WTC11 (cell line): Measurements from ENCODE around the gene ACKR3.

ENCODE experiments used
- ETV6 ChIP-seq: sonication (generic); formaldehyde crosslinking; IDR thresholded peaks from 2 replicates; pipeline ENCODE4 v1.8.1; 2022; ENCODE audit warnings: mild to moderate bottlenecking, missing genetic modification reagents
- FOXK1 ChIP-seq: sonication (generic); formaldehyde crosslinking; IDR thresholded peaks from 2 replicates; pipeline ENCODE4 v1.8.0; 2022; ENCODE audit warnings: mild to moderate bottlenecking, moderate library complexity, missing genetic modification reagents
- FOXP1 ChIP-seq: sonication (generic); formaldehyde crosslinking; IDR thresholded peaks from 2 replicates; pipeline ENCODE4 v1.8.0; 2022; ENCODE audit warnings: missing genetic modification reagents, mild to moderate bottlenecking, moderate library complexity, borderline replicate concordance
- RELA ChIP-seq: sonication (generic); formaldehyde crosslinking; IDR thresholded peaks from 2 replicates; pipeline ENCODE4 v1.8.1; 2022; ENCODE audit warnings: missing genetic modification reagents, mild to moderate bottlenecking, borderline replicate concordance
- TF ChIP-seq, protein P1 (sequence below): fragments of 200-600 bp; IDR thresholded peaks from 2 replicates; pipeline ENCODE4 v1.8.0; 2022; ENCODE audit warnings: antibody characterized with exemption
- TF ChIP-seq, protein P2 (sequence below): sonication (generic); formaldehyde crosslinking; IDR thresholded peaks from 2 replicates; pipeline ENCODE4 v1.8.1; 2023; ENCODE audit warnings: mild to moderate bottlenecking, missing genetic modification reagents, borderline replicate concordance
- TF ChIP-seq, protein P3 (sequence below): sonication (generic); formaldehyde crosslinking; IDR thresholded peaks from 2 replicates; pipeline ENCODE4 v1.8.0; 2023; ENCODE audit warnings: missing genetic modification reagents
- TF ChIP-seq, protein P4 (sequence below): sonication (generic); formaldehyde crosslinking; conservative IDR thresholded peaks from 2 replicates; pipeline ENCODE4 v1.8.1; 2022; ENCODE audit warnings: mild to moderate bottlenecking, missing genetic modification reagents

DNA sequence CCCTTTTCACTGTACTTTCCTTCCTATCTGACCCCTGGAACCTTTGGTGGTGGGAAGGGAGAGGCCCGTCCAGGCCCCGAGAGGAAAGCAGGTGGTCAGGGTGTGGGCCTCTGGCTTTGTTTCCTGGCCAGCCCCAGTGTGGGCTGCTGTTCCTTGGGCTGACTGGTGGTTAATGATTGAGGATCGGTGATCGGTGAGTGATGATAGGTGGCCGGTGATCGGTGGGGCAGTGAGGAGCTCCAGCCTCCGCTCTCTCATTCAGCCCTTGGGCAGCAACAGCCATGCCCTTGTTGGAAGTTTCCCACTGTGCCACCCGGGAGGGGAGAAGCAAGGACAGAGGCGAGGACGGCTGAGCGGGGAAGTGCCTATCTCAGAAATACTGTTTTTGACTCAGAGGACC, 7.3 kb downstream of the ACKR3 start:
- TF ChIP-seq, protein P1, sequence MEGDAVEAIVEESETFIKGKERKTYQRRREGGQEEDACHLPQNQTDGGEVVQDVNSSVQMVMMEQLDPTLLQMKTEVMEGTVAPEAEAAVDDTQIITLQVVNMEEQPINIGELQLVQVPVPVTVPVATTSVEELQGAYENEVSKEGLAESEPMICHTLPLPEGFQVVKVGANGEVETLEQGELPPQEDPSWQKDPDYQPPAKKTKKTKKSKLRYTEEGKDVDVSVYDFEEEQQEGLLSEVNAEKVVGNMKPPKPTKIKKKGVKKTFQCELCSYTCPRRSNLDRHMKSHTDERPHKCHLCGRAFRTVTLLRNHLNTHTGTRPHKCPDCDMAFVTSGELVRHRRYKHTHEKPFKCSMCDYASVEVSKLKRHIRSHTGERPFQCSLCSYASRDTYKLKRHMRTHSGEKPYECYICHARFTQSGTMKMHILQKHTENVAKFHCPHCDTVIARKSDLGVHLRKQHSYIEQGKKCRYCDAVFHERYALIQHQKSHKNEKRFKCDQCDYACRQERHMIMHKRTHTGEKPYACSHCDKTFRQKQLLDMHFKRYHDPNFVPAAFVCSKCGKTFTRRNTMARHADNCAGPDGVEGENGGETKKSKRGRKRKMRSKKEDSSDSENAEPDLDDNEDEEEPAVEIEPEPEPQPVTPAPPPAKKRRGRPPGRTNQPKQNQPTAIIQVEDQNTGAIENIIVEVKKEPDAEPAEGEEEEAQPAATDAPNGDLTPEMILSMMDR, result no peak
- TF ChIP-seq ETV6 (no peak), FOXK1 (CRISPR knock-in tag) (no peak), FOXP1 (CRISPR knock-in tag) (no peak), RELA (CRISPR knock-in tag) (no peak)
- TF ChIP-seq, protein P2, sequence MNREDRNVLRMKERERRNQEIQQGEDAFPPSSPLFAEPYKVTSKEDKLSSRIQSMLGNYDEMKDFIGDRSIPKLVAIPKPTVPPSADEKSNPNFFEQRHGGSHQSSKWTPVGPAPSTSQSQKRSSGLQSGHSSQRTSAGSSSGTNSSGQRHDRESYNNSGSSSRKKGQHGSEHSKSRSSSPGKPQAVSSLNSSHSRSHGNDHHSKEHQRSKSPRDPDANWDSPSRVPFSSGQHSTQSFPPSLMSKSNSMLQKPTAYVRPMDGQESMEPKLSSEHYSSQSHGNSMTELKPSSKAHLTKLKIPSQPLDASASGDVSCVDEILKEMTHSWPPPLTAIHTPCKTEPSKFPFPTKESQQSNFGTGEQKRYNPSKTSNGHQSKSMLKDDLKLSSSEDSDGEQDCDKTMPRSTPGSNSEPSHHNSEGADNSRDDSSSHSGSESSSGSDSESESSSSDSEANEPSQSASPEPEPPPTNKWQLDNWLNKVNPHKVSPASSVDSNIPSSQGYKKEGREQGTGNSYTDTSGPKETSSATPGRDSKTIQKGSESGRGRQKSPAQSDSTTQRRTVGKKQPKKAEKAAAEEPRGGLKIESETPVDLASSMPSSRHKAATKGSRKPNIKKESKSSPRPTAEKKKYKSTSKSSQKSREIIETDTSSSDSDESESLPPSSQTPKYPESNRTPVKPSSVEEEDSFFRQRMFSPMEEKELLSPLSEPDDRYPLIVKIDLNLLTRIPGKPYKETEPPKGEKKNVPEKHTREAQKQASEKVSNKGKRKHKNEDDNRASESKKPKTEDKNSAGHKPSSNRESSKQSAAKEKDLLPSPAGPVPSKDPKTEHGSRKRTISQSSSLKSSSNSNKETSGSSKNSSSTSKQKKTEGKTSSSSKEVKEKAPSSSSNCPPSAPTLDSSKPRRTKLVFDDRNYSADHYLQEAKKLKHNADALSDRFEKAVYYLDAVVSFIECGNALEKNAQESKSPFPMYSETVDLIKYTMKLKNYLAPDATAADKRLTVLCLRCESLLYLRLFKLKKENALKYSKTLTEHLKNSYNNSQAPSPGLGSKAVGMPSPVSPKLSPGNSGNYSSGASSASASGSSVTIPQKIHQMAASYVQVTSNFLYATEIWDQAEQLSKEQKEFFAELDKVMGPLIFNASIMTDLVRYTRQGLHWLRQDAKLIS, result no peak
- TF ChIP-seq, protein P3, sequence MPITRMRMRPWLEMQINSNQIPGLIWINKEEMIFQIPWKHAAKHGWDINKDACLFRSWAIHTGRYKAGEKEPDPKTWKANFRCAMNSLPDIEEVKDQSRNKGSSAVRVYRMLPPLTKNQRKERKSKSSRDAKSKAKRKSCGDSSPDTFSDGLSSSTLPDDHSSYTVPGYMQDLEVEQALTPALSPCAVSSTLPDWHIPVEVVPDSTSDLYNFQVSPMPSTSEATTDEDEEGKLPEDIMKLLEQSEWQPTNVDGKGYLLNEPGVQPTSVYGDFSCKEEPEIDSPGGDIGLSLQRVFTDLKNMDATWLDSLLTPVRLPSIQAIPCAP (CRISPR knock-in tag), result no peak
- TF ChIP-seq, protein P4, sequence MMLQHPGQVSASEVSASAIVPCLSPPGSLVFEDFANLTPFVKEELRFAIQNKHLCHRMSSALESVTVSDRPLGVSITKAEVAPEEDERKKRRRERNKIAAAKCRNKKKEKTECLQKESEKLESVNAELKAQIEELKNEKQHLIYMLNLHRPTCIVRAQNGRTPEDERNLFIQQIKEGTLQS (CRISPR knock-in tag), result no peak
